ENCODE results near the gene DENND1B.
"Not testable (repeated sequence)": the region's sequence is repeated elsewhere in the genome, so short reads cannot be mapped to it uniquely, and the experiment has no call there.

The DENND1B gene

DNA sequence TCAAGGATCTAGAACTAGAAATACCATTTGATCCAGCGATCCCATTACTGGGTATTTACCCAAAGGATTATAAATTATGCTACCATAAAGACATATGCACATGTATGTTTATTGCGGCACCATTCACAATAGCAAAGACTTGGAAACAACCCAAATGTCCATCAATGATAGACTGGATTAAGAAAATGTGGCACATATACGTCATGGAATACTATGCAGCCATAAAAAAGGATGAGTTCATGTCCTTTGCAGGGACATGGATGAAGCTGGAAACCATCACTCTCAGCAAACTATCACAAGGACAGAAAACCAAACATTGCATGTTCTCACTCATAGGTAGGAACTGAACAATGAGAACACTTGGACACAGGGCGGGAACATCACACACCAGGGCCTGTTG, 199.7 kb downstream of the DENND1B start:
- no CpG with 5 or more reads among the region's 4 CpGs for WGBS (ENCODE audit: insufficient coverage, insufficient read length)
- H3K27me3 ChIP-seq (ENCODE audit: control insufficient read depth, insufficient read depth, low read length); H3K4me1 ChIP-seq (ENCODE audit: control insufficient read depth, insufficient read depth, low read length); H3K36me3 ChIP-seq (ENCODE audit: control insufficient read depth, insufficient read depth, low read length); DNase-seq (ENCODE audit: low read depth, low spot score); H3K27ac ChIP-seq (ENCODE audit: low read length); H3K4me3 ChIP-seq (ENCODE audit: low read length); H3K9me3 ChIP-seq (ENCODE audit: control insufficient read depth, insufficient read depth, low read length): not testable (repeated sequence)

DNA sequence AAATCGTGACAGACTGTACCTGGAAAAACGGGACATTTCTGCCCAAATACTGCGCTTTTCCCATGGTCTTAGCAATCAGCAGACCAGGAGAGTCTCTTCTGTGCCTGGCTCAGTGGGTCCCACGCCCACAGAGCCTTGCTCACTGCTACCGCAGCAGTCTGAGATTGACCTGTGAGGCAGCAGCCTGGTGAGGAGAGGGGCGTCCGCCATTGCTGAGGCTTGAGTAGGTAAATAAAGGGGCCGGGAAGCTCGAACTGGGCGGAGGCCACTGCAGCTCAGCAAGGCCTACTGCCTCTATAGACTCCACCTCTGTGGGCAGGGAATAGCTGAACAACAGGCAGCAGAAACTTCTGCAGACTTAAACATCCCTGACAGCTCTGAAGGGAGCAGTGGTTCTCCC, 203.1 kb downstream of the DENND1B start:
- no CpG with 5 or more reads among the region's 10 CpGs for WGBS (ENCODE audit: insufficient coverage, insufficient read length)
- no peak for DNase-seq (ENCODE audit: low read depth, low spot score)
- H3K4me3 ChIP-seq (ENCODE audit: low read length) = no peak overlapping the region
- no peaks in the 10 kb centered on the region for H3K9me3 ChIP-seq (ENCODE audit: control insufficient read depth, insufficient read depth, low read length)
- H3K36me3 ChIP-seq (ENCODE audit: control insufficient read depth, insufficient read depth, low read length) = no peaks in the 10 kb centered on the region
- no peaks in the 10 kb centered on the region for H3K27me3 ChIP-seq (ENCODE audit: control insufficient read depth, insufficient read depth, low read length)
- H3K4me1 ChIP-seq (ENCODE audit: control insufficient read depth, insufficient read depth, low read length) = no peaks in the 10 kb centered on the region
- H3K27ac ChIP-seq (ENCODE audit: low read length) = no peak overlapping the region

DNA sequence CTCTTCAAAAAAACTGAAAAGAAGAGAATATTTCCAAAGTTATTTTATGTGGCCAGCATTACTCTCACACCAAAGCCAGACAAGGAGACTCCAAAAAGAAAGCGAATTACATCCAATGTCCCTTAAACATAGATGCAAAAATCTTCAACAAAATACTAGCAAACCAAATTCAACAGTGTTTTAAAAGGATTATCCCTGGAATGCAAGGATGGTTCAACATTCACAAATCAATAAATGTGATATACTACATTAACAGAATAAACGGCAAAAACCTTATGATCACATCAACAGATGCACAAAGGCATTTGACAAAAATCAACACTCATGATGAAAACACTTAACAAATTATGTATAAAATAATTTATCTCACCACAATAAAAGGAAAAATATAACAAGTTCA, 207.8 kb downstream of the DENND1B start:
- Histone ChIP-seq H3K27me3 (ENCODE audit: control insufficient read depth, insufficient read depth, low read length) (no peaks in the 10 kb centered on the region), H3K9me3 (ENCODE audit: control insufficient read depth, insufficient read depth, low read length) (no peaks in the 10 kb centered on the region), H3K4me3 (ENCODE audit: low read length) (no peak overlapping the region), H3K36me3 (ENCODE audit: control insufficient read depth, insufficient read depth, low read length) (no peaks in the 10 kb centered on the region), H3K27ac (ENCODE audit: low read length) (no peak overlapping the region), H3K4me1 (ENCODE audit: control insufficient read depth, insufficient read depth, low read length) (no peaks in the 10 kb centered on the region)
- DNase-seq (ENCODE audit: low read depth, low spot score) = no peak
- no CpG with 5 or more reads among the region's 2 CpGs for WGBS (ENCODE audit: insufficient coverage, insufficient read length)

DNA sequence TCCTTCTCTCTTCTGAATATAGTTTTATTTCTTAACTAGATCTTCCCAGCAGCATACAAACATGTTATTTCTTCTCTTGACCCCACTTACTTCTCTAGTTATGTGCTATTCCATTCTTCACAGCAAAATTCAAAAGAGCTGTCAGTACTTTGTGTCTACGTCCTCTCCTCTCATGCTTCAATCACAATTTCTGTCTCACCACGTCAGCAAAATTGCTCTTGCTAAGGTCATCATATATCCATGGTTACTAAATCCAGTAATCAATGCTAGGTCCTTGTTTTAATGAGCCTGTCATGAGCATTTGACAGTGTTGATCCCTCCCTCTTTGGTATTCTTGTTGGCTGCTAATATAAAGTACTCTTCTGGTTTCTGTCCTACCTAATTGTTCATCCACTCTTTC, 214.2 kb downstream of the DENND1B start:
- Histone ChIP-seq H3K27ac (ENCODE audit: low read length) (no peak overlapping the region), H3K36me3 (ENCODE audit: control insufficient read depth, insufficient read depth, low read length) (no peaks in the 10 kb centered on the region), H3K27me3 (ENCODE audit: control insufficient read depth, insufficient read depth, low read length) (no peaks in the 10 kb centered on the region), H3K4me1 (ENCODE audit: control insufficient read depth, insufficient read depth, low read length) (no peaks in the 10 kb centered on the region), H3K9me3 (ENCODE audit: control insufficient read depth, insufficient read depth, low read length) (no peaks in the 10 kb centered on the region), H3K4me3 (ENCODE audit: low read length) (no peak overlapping the region)
- WGBS (ENCODE audit: insufficient coverage, insufficient read length) = no CpG with 5 or more reads among the region's 2 CpGs
- DNase-seq (ENCODE audit: low read depth, low spot score) = no peak

DNA sequence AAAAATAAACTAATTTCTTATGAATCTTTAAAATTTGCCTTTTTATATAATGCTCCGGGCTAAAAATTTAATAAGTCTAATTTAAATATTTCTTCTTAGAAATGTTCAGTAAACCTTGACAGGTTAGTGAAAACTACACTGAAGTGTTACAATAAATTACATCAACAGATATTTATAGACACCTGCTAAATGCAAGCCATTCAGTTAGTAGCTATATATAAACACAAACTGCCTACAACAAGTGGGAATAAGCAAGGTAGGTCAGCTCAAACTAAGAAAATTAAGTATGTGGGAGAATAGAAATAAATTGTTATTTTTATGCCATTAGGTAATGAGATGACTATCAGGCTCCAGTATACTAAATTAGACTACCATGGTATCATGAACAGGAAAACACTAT, 215.6 kb downstream of the DENND1B start:
- H3K27me3 ChIP-seq (ENCODE audit: control insufficient read depth, insufficient read depth, low read length) = no peaks in the 10 kb centered on the region
- no peaks in the 10 kb centered on the region for H3K4me1 ChIP-seq (ENCODE audit: control insufficient read depth, insufficient read depth, low read length)
- no peak for DNase-seq (ENCODE audit: low read depth, low spot score)
- no peak overlapping the region for H3K27ac ChIP-seq (ENCODE audit: low read length)
- no peak overlapping the region for H3K4me3 ChIP-seq (ENCODE audit: low read length)
- no CpG with 5 or more reads among the region's 1 CpG for WGBS (ENCODE audit: insufficient coverage, insufficient read length)
- H3K9me3 ChIP-seq (ENCODE audit: control insufficient read depth, insufficient read depth, low read length) = no peaks in the 10 kb centered on the region
- no peaks in the 10 kb centered on the region for H3K36me3 ChIP-seq (ENCODE audit: control insufficient read depth, insufficient read depth, low read length)

DNA sequence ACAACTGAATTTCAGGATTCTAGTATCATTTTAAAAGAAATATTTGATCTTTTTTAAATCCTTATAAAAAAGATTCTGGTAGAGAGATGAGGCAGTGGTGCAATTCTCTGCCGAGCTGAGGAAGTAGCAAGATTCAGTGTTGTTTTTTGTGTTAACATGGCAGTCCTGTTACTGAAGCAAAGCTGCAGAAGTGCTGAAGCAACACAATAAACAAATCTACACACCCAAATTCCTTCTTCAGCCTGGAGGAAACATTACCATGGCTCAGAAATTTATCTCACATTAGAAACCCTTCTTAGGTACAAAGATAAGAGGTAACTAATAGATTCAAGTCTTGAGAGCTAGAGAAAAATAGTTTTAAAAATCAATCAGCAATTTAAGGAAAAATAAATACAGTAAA, 216.0 kb downstream of the DENND1B start:
- WGBS (ENCODE audit: insufficient coverage, insufficient read length) = no CpG with 5 or more reads among the region's 1 CpG
- H3K4me3 ChIP-seq (ENCODE audit: low read length) = no peak overlapping the region
- H3K27ac ChIP-seq (ENCODE audit: low read length) = no peak overlapping the region
- DNase-seq (ENCODE audit: low read depth, low spot score) = no peak
- H3K27me3 ChIP-seq (ENCODE audit: control insufficient read depth, insufficient read depth, low read length) = no peaks in the 10 kb centered on the region
- H3K9me3 ChIP-seq (ENCODE audit: control insufficient read depth, insufficient read depth, low read length) = no peaks in the 10 kb centered on the region
- no peaks in the 10 kb centered on the region for H3K36me3 ChIP-seq (ENCODE audit: control insufficient read depth, insufficient read depth, low read length)
- no peaks in the 10 kb centered on the region for H3K4me1 ChIP-seq (ENCODE audit: control insufficient read depth, insufficient read depth, low read length)

DNA sequence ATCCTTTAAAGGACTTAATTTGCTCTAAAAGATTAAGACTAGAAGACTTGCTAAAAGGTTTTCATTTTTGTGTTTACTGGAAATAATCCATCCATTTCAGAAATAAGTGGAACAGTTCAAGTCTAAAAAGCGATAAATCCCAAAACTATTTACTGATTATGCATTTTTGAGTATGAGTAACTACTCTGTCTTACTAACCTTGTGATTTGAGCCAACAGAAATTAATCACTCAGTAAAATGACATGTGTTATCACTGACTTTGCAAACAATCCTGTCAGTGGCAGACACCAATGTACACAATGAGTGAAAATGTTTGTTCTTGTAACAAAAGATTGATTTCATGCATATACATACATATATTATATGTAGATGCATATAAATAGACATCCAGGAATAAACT, 218.0 kb downstream of the DENND1B start:
- Histone ChIP-seq H3K4me1 (ENCODE audit: control insufficient read depth, insufficient read depth, low read length) (no peaks in the 10 kb centered on the region), H3K27ac (ENCODE audit: low read length) (no peak overlapping the region), H3K4me3 (ENCODE audit: low read length) (no peak overlapping the region), H3K9me3 (ENCODE audit: control insufficient read depth, insufficient read depth, low read length) (no peaks in the 10 kb centered on the region), H3K36me3 (ENCODE audit: control insufficient read depth, insufficient read depth, low read length) (no peaks in the 10 kb centered on the region), H3K27me3 (ENCODE audit: control insufficient read depth, insufficient read depth, low read length) (no peaks in the 10 kb centered on the region)
- no CpG with 5 or more reads among the region's 1 CpG for WGBS (ENCODE audit: insufficient coverage, insufficient read length)
- no peak for DNase-seq (ENCODE audit: low read depth, low spot score)

DNA sequence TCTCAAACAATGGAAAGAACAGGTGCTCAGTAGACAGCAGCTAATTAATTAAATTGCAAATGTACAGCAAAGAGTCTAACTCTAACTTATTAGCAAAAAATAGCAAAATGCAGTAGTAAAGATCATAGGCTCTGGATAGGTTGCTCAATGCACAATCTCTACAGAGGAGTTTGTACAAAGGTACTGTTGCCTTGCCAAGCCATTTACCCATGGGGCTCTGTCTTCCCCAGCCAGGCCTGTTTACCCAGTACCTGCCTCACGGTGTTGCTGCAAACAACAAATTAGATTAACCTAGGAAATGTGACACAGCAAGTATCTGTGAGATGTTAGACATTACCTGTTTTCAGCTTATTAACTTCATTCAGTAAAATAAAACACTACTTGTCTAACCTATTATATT, 222.0 kb downstream of the DENND1B start:
- H3K36me3 ChIP-seq (ENCODE audit: control insufficient read depth, insufficient read depth, low read length) = no peaks in the 10 kb centered on the region
- no peaks in the 10 kb centered on the region for H3K9me3 ChIP-seq (ENCODE audit: control insufficient read depth, insufficient read depth, low read length)
- H3K27ac ChIP-seq (ENCODE audit: low read length) = no peak overlapping the region
- no peaks in the 10 kb centered on the region for H3K27me3 ChIP-seq (ENCODE audit: control insufficient read depth, insufficient read depth, low read length)
- H3K4me3 ChIP-seq (ENCODE audit: low read length) = no peak overlapping the region
- no CpG with 5 or more reads among the region's 1 CpG for WGBS (ENCODE audit: insufficient coverage, insufficient read length)
- H3K4me1 ChIP-seq (ENCODE audit: control insufficient read depth, insufficient read depth, low read length) = no peaks in the 10 kb centered on the region
- no peak for DNase-seq (ENCODE audit: low read depth, low spot score)

DNA sequence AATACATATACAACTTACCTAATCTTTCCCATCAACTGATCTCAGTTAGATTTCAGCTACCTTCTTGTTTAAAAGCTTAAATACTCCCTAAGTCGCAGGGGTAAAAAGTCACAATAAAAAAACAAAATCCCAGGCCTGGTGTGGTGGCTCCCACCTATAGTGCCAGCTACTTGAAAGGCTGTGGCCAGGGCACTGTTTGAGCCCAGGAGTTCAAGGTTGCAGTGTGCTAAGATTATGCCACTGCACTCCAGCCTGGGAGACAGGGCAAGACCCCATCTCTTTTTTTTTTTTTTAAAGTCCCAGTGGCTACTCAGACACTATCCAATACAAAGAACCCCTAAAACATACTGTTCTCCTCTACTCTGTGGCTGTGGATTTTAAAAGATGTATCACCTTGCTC, 228.3 kb downstream of the DENND1B start:
- Histone ChIP-seq H3K4me1 (ENCODE audit: control insufficient read depth, insufficient read depth, low read length) (no peaks in the 10 kb centered on the region), H3K4me3 (ENCODE audit: low read length) (no peak overlapping the region), H3K27ac (ENCODE audit: low read length) (no peak overlapping the region), H3K9me3 (ENCODE audit: control insufficient read depth, insufficient read depth, low read length) (no peaks in the 10 kb centered on the region), H3K27me3 (ENCODE audit: control insufficient read depth, insufficient read depth, low read length) (no peaks in the 10 kb centered on the region), H3K36me3 (ENCODE audit: control insufficient read depth, insufficient read depth, low read length) (no peaks in the 10 kb centered on the region)
- WGBS (ENCODE audit: insufficient coverage, insufficient read length) = no CpG with 5 or more reads among the region's 1 CpG
- no peak for DNase-seq (ENCODE audit: low read depth, low spot score)

DNA sequence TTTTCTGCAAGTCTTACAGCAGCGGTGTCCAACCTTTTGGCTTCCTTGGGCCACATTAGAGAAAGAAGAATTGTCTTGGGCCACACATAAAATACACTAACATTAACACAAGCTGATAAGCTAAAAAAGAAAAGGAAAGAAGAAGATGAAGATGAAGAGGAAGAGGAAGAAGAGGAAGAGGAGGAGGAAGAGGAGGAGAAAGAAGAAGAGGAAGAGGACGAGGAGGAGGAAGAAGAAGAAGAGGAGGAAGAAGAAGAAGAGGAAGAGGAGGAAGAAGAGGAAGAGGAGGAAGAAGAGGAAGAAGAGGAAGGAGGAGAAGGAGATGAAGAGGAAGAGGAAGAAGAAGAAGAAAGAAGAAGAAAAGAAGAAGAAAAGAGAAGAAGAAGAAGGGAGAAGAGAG, 230.7 kb downstream of the DENND1B start:
- Histone ChIP-seq H3K27ac (ENCODE audit: low read length) (no peak overlapping the region), H3K4me3 (ENCODE audit: low read length) (no peak overlapping the region), H3K27me3 (ENCODE audit: control insufficient read depth, insufficient read depth, low read length) (no peaks in the 10 kb centered on the region), H3K9me3 (ENCODE audit: control insufficient read depth, insufficient read depth, low read length) (no peaks in the 10 kb centered on the region), H3K36me3 (ENCODE audit: control insufficient read depth, insufficient read depth, low read length) (no peaks in the 10 kb centered on the region), H3K4me1 (ENCODE audit: control insufficient read depth, insufficient read depth, low read length) (no peaks in the 10 kb centered on the region)
- 100% methylated on average over 1 of the region's 2 CpGs for WGBS (ENCODE audit: insufficient coverage, insufficient read length)
- DNase-seq (ENCODE audit: low read depth, low spot score) = no peak

DNA sequence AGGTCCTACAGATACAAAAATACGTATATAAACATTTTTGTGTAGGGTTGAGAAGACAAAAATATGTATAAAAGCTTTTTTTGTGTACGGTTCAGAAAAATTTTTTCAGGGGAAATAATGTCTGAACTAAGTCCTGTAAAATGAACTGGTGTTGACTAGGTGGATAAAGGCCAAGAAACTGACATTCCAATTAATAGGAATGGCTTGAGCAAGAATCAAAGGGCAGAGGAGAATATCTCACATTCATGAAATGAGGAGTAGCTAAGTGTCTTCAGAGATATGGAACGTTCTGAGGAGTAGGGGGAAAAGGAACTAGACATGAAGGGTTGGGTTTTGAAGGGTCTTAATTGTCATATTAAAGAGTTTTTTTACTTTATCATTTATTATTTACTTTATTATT, 231.2 kb downstream of the DENND1B start:
- WGBS (ENCODE audit: insufficient coverage, insufficient read length) = no CpG with 5 or more reads among the region's 3 CpGs
- Histone ChIP-seq H3K4me3 (ENCODE audit: low read length) (no peak overlapping the region), H3K36me3 (ENCODE audit: control insufficient read depth, insufficient read depth, low read length) (no peaks in the 10 kb centered on the region), H3K9me3 (ENCODE audit: control insufficient read depth, insufficient read depth, low read length) (no peaks in the 10 kb centered on the region), H3K27me3 (ENCODE audit: control insufficient read depth, insufficient read depth, low read length) (no peaks in the 10 kb centered on the region), H3K27ac (ENCODE audit: low read length) (no peak overlapping the region), H3K4me1 (ENCODE audit: control insufficient read depth, insufficient read depth, low read length) (no peaks in the 10 kb centered on the region)
- no peak for DNase-seq (ENCODE audit: low read depth, low spot score)
